Lower lobe of right lung (tissue), 2 donors: ENCODE measurements around the gene ULK1. TPM values are rescaled to one million over a fixed set of nuclear protein-coding genes. Genes with fewer than 3 reads are reported as not detected.

ENCODE experiments used
- ATAC-seq, 2 donors: fragments of 200-7000 bp; cut with Tn5 transposase; one replicate each; pipeline ENCODE4 v1.9.1; 2020 to 2022; ENCODE audit warnings: mild to moderate bottlenecking in 2 of 2, moderate library complexity in 2 of 2
- DNase-seq: peaks from one replicate; pipeline ENCODE4 v3.0.0-alpha.2; 2020
- H3K27ac ChIP-seq: fragments of 200-600 bp; one replicate; pipeline ENCODE4 v1.8.0; 2022
- H3K27me3 ChIP-seq: fragments of 200-600 bp; one replicate; pipeline ENCODE4 v1.8.0; 2022; ENCODE audit warnings: low read depth
- H3K36me3 ChIP-seq: fragments of 200-600 bp; one replicate; pipeline ENCODE4 v1.8.0; 2022; ENCODE audit warnings: mild to moderate bottlenecking
- H3K4me1 ChIP-seq: fragments of 200-600 bp; one replicate; pipeline ENCODE4 v1.8.0; 2022
- H3K4me3 ChIP-seq: fragments of 200-600 bp; one replicate; pipeline ENCODE4 v1.8.0; 2022; ENCODE audit warnings: mild to moderate bottlenecking
- H3K9me3 ChIP-seq: fragments of 200-600 bp; one replicate; pipeline ENCODE4 v1.8.0; 2022
- CTCF ChIP-seq: fragments of 200-600 bp; IDR thresholded peaks from one replicate; pipeline ENCODE4 v1.8.0; 2022; ENCODE audit warnings: antibody characterized with exemption, mild to moderate bottlenecking
- intact Hi-C: fragments of 100-400 bp; cut with DNase I; formaldehyde crosslinking; loops from one replicate; pipeline ENCODE4 v1.11.0; 2022
- total RNA-seq: library from RNA; stranded (reverse); fragmentation: NEBNext Ultra II Directional; extraction: Animal tissue kit (Norgen Biotek cat#: 25700); gene quantifications from one replicate; pipeline ENCODE4 v1.2.1, GENCODE V29; 2021
- donor health status: DM: no; HTN: yes; CAD: no; lungs with severe emphysema.

ULK1 gene
- total RNA-seq, 1 donor from 2014 or later: 32.2 TPM

- ATAC-seq (peak; percentile 12 to 26), DNase-seq (no peak)
- Histone ChIP-seq H3K9me3 (no peaks in the 10 kb centered on the region), H3K36me3 (peaks cover 33% of the 10 kb centered on the region), H3K4me1 (peaks cover 23% of the 10 kb centered on the region), H3K4me3 (peak overlapping the region; percentile 77), H3K27ac (peak overlapping the region; percentile 81), H3K27me3 (no peaks in the 10 kb centered on the region)
- TF ChIP-seq CTCF: no peak
- intact Hi-C loops: no loop called here
These were observed 35.4 kb downstream of the ULK1 start for GRCh38 chr12:131929581-131930456.

DNA sequence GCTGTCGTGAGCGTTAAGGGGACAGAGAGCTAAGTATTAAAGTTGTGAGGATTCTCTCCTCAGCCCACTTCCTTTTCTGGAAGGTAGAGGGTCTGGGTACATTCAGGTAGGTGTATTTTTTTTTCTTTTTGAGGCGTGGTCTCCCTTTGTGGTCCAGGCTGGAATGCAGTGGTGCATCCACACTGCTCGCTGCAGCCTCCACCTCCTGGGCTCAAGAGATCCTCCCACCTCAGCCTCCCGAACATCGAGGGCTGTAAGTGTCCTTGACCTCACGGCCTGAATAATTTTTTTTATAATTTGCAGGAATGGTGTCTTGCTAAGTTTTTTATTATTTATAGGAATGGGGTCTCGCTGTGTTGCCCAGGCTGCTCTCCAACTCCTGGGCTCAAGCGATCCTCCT is 36.1 kb downstream of the ULK1 start:
- H3K4me1 ChIP-seq: peaks cover 23% of the 10 kb centered on the region
- H3K4me3 ChIP-seq: peak overlapping the region; percentile 77
- no peak for TF ChIP-seq CTCF
- no peak for ATAC-seq
- no peak for DNase-seq
- H3K27ac ChIP-seq: no peak overlapping the region
- H3K9me3 ChIP-seq: no peaks in the 10 kb centered on the region
- H3K27me3 ChIP-seq: no peaks in the 10 kb centered on the region
- intact Hi-C loops: no loop called here
- H3K36me3 ChIP-seq: peaks cover 40% of the 10 kb centered on the region

DNA sequence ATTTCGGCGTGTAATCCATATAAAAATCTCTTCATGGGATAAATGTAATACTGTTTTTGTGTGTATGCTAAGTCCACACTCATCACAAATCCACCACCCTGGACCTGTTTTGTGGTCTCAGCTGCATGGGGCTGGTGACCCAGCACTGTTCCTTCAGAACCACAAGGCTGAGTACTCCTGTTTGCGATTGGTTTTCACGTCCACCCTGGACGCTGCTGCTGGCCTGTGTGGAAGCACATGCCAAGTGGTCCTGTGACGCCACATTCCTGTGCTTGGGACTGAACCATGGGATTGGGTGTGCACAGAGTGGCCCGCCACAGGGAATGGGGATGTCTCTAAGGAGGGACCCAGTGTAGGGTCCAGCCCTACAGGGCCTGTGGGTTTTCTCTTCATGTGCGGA is 39.0 kb downstream of the ULK1 start:
- ATAC-seq: no peak
- Histone ChIP-seq H3K27me3 (no peaks in the 10 kb centered on the region), H3K4me3 (no peak overlapping the region), H3K36me3 (peaks cover 41% of the 10 kb centered on the region), H3K27ac (no peak overlapping the region), H3K9me3 (no peaks in the 10 kb centered on the region), H3K4me1 (peaks cover 17% of the 10 kb centered on the region)
- no peak for TF ChIP-seq CTCF
- intact Hi-C loops: no loop called here
- no peak for DNase-seq

DNA sequence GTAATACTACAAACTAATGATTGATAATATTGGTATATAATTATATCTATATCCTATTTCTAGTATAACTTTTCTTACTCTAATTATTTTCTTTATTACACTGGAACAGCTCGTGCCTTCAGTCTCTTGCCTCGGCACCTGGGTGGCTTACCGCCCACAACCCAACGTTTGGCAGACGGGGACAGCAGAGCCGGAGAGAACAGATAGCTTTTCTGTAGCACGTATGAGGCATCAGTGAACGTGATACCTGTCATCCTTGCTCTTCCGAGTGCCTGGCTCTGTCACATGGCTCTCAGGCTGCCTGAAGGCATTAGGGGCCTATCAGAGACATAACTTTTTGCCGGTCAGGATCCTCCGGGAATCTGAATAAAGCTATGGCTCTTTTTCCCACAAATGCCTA is 40.1 kb downstream of the ULK1 start:
- TF ChIP-seq CTCF: no peak
- H3K4me3 ChIP-seq: no peak overlapping the region
- H3K4me1 ChIP-seq: peaks cover 16% of the 10 kb centered on the region
- no peaks in the 10 kb centered on the region for H3K27me3 ChIP-seq
- H3K36me3 ChIP-seq: peaks cover 51% of the 10 kb centered on the region
- ATAC-seq: no peak
- intact Hi-C loops: no loop called here
- H3K27ac ChIP-seq: no peak overlapping the region
- no peak for DNase-seq
- no peaks in the 10 kb centered on the region for H3K9me3 ChIP-seq

DNA sequence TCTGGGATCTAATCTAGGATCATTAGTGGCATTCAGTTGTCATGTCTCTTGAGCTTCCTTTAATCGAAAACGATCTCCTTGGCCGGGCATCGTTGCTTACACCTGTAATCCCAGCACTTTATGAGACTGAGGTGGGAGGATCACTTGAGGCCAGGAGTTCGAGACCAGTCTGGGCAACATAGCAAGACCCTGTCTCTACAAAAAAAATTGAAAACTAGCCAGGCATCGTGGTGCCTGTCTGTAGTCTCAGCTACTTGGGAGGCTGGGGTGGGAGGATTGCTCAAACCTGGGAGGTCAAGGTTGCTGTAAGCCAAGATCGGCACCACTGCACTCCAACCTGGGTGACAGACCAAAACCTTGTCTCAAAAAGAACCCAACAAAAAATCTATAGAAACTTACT is 43.7 kb downstream of the ULK1 start:
- no peak overlapping the region for H3K27ac ChIP-seq
- H3K4me3 ChIP-seq: no peak overlapping the region
- intact Hi-C loops: no loop called here
- H3K4me1 ChIP-seq: no peaks in the 10 kb centered on the region
- DNase-seq: no peak
- H3K9me3 ChIP-seq: no peaks in the 10 kb centered on the region
- no peak for TF ChIP-seq CTCF
- ATAC-seq: no peak
- no peaks in the 10 kb centered on the region for H3K27me3 ChIP-seq
- peaks cover 67% of the 10 kb centered on the region for H3K36me3 ChIP-seq
